Measurements from ENCODE around the gene FRYL.
"Not testable (repeated sequence)": the region's sequence is repeated elsewhere in the genome, so short reads cannot be mapped to it uniquely, and the experiment has no call there.

The FRYL gene

GRCh38 chr4:48742412-48742811 lies 37.7 kb downstream of the FRYL start:
- no peak for DNase-seq

GRCh38 chr4:48739560-48740019 lies 40.5 kb downstream of the FRYL start:
- no peak for DNase-seq

GRCh38 chr4:48738856-48739255 lies 41.2 kb downstream of the FRYL start:
- no peak for DNase-seq

- not testable (repeated sequence) for DNase-seq
Observed at GRCh38 chr4:48728906-48729496, 51.1 kb downstream of the FRYL start.

- DNase-seq: no peak
Observed at GRCh38 chr4:48727666-48728459, 52.2 kb downstream of the FRYL start.

GRCh38 chr4:48725414-48725813 lies 54.7 kb downstream of the FRYL start:
- no peak for DNase-seq

GRCh38 chr4:48722509-48723446 lies 57.3 kb downstream of the FRYL start:
- DNase-seq: no peak

GRCh38 chr4:48720459-48720858 lies 59.6 kb downstream of the FRYL start:
- DNase-seq: no peak

GRCh38 chr4:48718818-48719465 lies 61.1 kb downstream of the FRYL start:
- no peak for DNase-seq

- not testable (repeated sequence) for DNase-seq
Observed at GRCh38 chr4:48716285-48716684, 63.8 kb downstream of the FRYL start.

- DNase-seq: no peak
Observed at GRCh38 chr4:48710446-48711209, 69.5 kb downstream of the FRYL start.

GRCh38 chr4:48709901-48710300 lies 70.2 kb downstream of the FRYL start:
- DNase-seq: no peak

GRCh38 chr4:48708610-48709009 lies 71.5 kb downstream of the FRYL start:
- no peak for DNase-seq

- no peak for DNase-seq
Observed at GRCh38 chr4:48706736-48707135, 73.3 kb downstream of the FRYL start.

GRCh38 chr4:48705609-48706008 lies 74.5 kb downstream of the FRYL start:
- DNase-seq: no peak

GRCh38 chr4:48704091-48704802 lies 75.8 kb downstream of the FRYL start:
- no peak for DNase-seq

GRCh38 chr4:48699475-48699874 lies 80.6 kb downstream of the FRYL start:
- no peak for DNase-seq

- peak; percentile 1 for DNase-seq
Observed at GRCh38 chr4:48698029-48698971, 81.8 kb downstream of the FRYL start.

GRCh38 chr4:48697516-48697915 lies 82.6 kb downstream of the FRYL start:
- not testable (repeated sequence) for DNase-seq

GRCh38 chr4:48694824-48695223 lies 85.3 kb downstream of the FRYL start:
- no peak for DNase-seq

Measured in CD4-positive, alpha-beta T cell treated with Interferon gamma for 1 hour (primary cell).